ENCODE measurements around the gene FBXO44. TPM values are rescaled to one million over a fixed set of nuclear protein-coding genes. Genes with fewer than 3 reads are reported as not detected.
"Not testable (repeated sequence)": the region's sequence is repeated elsewhere in the genome, so short reads cannot be mapped to it uniquely, and the experiment has no call there.

Gene FBXO44
- total and polyA plus RNA-seq, 10 of the 15 experiments (the other 5 are each of a cell fraction or from before 2014, with no cell fraction given), result 0.77 to 22.4 (median 8.2) TPM

DNA sequence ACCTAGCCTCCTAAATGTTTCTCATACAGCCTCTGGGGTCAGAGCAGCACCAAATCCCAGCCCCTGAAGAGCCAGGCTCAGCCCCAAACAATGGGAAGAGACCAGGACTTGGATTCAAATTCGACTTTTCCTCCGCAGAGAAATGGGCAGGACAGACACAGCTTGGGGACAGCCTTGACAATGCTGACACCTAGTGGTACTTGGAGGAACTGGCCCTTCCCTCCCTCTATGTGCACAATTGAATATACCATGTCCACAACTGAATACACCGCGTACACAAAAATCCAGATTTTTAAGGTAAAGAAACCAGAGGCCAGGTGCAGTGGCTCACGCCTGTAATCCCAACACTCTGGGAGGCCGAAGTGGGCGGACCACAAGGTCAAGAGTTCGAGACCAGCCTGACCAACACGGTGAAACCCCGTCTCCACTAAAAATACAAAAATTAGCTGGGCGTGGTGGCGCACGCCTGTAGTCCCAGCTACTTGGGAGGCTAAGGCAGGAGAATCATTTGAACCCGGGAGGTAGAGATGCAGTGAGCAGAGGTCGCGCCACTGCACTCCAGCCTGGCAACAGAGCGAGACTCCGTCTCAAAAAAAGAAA is 12.2 kb upstream of the FBXO44 start:
- H2AFZ ChIP-seq (ENCODE audit: control insufficient read depth, low read depth, low read length); H3K4me3 ChIP-seq; BruUV-seq (replicated peaks); H3K9ac ChIP-seq (ENCODE audit: control insufficient read depth, insufficient read depth, low read length); POLR2A ChIA-PET; H3K4me2 ChIP-seq (ENCODE audit: control insufficient read depth, insufficient read depth); H3K27me3 ChIP-seq (replicated peaks in 1 of 2; ENCODE audit: control insufficient read depth in 2 of 2, insufficient read depth in 2 of 2, low read length in 1 of 2); H3K4me1 ChIP-seq (ENCODE audit: control insufficient read depth, insufficient read depth, low read length); H3K36me3 ChIP-seq (ENCODE audit: control insufficient read depth in 2 of 2, insufficient read depth in 2 of 2, low read length in 1 of 2); H3K9me3 ChIP-seq (replicated peaks; ENCODE audit: control insufficient read depth, insufficient read depth, low read length); H4K20me1 ChIP-seq (ENCODE audit: control insufficient read depth, insufficient read depth); H3K27ac ChIP-seq (ENCODE audit: control insufficient read depth, insufficient read depth); H3K79me2 ChIP-seq (ENCODE audit: control insufficient read depth, insufficient read depth, low read length): not testable (repeated sequence)
- in situ Hi-C loops (cut with MboI), result loop anchor here (5.0 kb wide), 3 partner anchors 320 to 605 kb away; no protein-coding TSS in a partner anchor
- intact Hi-C loops (cut with micrococcal nuclease; ENCODE audit: unreplicated experiment), result loop anchor here (1.0 to 5.0 kb wide), 4 partner anchors 165 to 401 kb away; partner anchors contain the start of gene DISP3
- DNase-seq (ENCODE audit: low read depth, low spot score) (peak; percentile 30), FAIRE-seq (peak; percentile 99), ATAC-seq (peak; percentile 91)
- SMC1A ChIA-PET (ENCODE audit: uncharacterized antibody, unreplicated experiment), result interaction anchor here (1.1 to 6.3 kb wide), 2 partner anchors 401 to 606 kb away, joined by 3 to 57 read pairs; no protein-coding TSS in a partner anchor
- WGBS (ENCODE audit: insufficient coverage, insufficient replicate concordance, low lambda C conversion rate, missing lambda C conversion rate), result 37% methylated on average over 18 of the region's 18 CpGs
- RAD21 ChIA-PET (ENCODE audit: unreplicated experiment), result interaction anchor here (0.8 to 6.7 kb wide), 7 partner anchors 77 to 605 kb away, joined by 3 to 91 read pairs (median 6); no protein-coding TSS in a partner anchor
- TF ChIP-seq SMC3 (IDR thresholded peaks at IDR 0.05; ENCODE audit: borderline replicate concordance, low read length) (peak; percentile 93), POU2F2 (IDR thresholded peaks at IDR 0.05; ENCODE audit: borderline replicate concordance, low read depth, low read length) (0 out of 3 replicates have a peak, but pooled peaks have one; percentile 30), SMARCA5 (IDR thresholded peaks at IDR 0.05) (peak; percentile 70; the same call in 1 of the 2 replicates), IRF4 (IDR thresholded peaks at IDR 0.05; ENCODE audit: low read depth, low read length) (peak; percentile 32; the same call in 1 of the 2 replicates), YY1 (IDR thresholded peaks at IDR 0.05; ENCODE audit: low read depth, low read length) (peak; percentile 49; the same call in 1 of the 2 replicates), RAD21 (IDR thresholded peaks at IDR 0.05; ENCODE audit: insufficient read depth, low read depth, low read length) (peak; percentile 98)
- TF ChIP-seq, protein P1, sequence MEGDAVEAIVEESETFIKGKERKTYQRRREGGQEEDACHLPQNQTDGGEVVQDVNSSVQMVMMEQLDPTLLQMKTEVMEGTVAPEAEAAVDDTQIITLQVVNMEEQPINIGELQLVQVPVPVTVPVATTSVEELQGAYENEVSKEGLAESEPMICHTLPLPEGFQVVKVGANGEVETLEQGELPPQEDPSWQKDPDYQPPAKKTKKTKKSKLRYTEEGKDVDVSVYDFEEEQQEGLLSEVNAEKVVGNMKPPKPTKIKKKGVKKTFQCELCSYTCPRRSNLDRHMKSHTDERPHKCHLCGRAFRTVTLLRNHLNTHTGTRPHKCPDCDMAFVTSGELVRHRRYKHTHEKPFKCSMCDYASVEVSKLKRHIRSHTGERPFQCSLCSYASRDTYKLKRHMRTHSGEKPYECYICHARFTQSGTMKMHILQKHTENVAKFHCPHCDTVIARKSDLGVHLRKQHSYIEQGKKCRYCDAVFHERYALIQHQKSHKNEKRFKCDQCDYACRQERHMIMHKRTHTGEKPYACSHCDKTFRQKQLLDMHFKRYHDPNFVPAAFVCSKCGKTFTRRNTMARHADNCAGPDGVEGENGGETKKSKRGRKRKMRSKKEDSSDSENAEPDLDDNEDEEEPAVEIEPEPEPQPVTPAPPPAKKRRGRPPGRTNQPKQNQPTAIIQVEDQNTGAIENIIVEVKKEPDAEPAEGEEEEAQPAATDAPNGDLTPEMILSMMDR (IDR thresholded peaks at IDR 0.05 in 2 of 3, conservative IDR thresholded peaks at IDR 0.05 in 1 of 3; ENCODE audit: control insufficient read depth in 2 of 3, extremely low read depth in 1 of 3, insufficient read depth in 1 of 3, low read depth in 3 of 3, low read length in 3 of 3), result peak; percentile 97 to 98 (median 97)
- CTCF ChIA-PET, result interaction anchor here (0.6 to 5.9 kb wide), 16 partner anchors 13 to 605 kb away, joined by 3 to 132 read pairs (median 4); partner anchors contain the start of gene DISP3

Measured in GM12878 (cell line).